ENCODE data around the gene PLEKHG5. TPM values are rescaled to one million over a fixed set of nuclear protein-coding genes. Genes with fewer than 3 reads are reported as not detected.

PLEKHG5 gene
- total RNA-seq, 1 donor from 2014 or later, result 32.4 TPM

DNA sequence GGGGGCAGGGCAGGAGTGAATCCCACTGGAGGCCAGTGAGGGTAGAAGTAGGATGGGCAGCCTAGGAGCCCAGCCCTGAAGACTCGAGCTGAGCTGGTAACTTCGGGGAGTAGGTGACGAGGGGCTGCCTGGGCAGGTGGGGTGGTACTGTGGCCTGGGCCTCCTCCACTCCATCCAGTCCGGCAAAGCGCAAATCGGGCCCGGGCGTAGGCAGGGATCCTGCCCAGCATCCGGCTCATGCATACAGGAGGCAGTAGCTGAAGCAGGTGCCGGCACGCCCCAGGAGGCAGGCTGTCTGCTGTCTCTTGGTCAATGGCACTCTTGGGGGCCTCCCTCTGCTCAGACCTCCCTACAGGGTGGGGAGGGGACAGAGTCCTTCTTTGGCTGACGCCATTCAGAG lies 24.2 kb downstream of the PLEKHG5 start:
- Mint-ChIP-seq H3K27me3 (ENCODE audit: low read depth) (no peaks in the 10 kb centered on the region), H3K9me3 (ENCODE audit: low read depth) (no peaks in the 10 kb centered on the region), H3K27ac (ENCODE audit: unreplicated experiment) (no peak overlapping the region), H3K4me1 (ENCODE audit: low read depth) (no peaks in the 10 kb centered on the region), H3K4me3 (ENCODE audit: unreplicated experiment) (no peak overlapping the region), H3K36me3 (ENCODE audit: low read depth) (peaks cover 24% of the 10 kb centered on the region)
- DNase-seq (ENCODE audit: low spot score), result no peak
- TF ChIP-seq, protein P1, sequence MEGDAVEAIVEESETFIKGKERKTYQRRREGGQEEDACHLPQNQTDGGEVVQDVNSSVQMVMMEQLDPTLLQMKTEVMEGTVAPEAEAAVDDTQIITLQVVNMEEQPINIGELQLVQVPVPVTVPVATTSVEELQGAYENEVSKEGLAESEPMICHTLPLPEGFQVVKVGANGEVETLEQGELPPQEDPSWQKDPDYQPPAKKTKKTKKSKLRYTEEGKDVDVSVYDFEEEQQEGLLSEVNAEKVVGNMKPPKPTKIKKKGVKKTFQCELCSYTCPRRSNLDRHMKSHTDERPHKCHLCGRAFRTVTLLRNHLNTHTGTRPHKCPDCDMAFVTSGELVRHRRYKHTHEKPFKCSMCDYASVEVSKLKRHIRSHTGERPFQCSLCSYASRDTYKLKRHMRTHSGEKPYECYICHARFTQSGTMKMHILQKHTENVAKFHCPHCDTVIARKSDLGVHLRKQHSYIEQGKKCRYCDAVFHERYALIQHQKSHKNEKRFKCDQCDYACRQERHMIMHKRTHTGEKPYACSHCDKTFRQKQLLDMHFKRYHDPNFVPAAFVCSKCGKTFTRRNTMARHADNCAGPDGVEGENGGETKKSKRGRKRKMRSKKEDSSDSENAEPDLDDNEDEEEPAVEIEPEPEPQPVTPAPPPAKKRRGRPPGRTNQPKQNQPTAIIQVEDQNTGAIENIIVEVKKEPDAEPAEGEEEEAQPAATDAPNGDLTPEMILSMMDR (IDR thresholded peaks at IDR 0.05), result no peak

DNA sequence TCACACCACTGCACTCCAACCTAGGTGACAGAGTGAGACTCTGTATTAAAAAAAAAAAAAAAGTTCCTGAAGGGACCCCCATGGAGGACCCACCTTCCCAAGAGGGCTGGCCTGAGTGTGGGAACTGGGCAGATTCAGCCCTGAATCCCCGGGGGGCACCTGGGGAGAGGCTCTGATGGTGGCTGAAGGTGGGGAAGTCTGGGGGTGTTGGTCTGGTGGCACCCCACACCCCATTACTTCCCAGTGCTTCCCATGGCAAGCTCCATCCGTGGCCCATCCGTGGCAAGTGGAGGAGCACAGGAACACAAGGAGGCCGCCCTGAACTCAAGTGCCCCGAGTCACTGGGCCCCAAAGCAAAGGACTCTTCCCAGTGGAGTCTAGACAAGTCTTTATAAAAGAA lies 24.7 kb downstream of the PLEKHG5 start:
- no peaks in the 10 kb centered on the region for H3K27me3 Mint-ChIP-seq (ENCODE audit: low read depth)
- no peak overlapping the region for H3K27ac Mint-ChIP-seq (ENCODE audit: unreplicated experiment)
- no peaks in the 10 kb centered on the region for H3K4me1 Mint-ChIP-seq (ENCODE audit: low read depth)
- H3K36me3 Mint-ChIP-seq (ENCODE audit: low read depth), result peaks cover 28% of the 10 kb centered on the region
- DNase-seq (ENCODE audit: low spot score), result no peak
- no peak overlapping the region for H3K4me3 Mint-ChIP-seq (ENCODE audit: unreplicated experiment)
- TF ChIP-seq, protein P1 (IDR thresholded peaks at IDR 0.05), result no peak
- H3K9me3 Mint-ChIP-seq (ENCODE audit: low read depth), result no peaks in the 10 kb centered on the region

DNA sequence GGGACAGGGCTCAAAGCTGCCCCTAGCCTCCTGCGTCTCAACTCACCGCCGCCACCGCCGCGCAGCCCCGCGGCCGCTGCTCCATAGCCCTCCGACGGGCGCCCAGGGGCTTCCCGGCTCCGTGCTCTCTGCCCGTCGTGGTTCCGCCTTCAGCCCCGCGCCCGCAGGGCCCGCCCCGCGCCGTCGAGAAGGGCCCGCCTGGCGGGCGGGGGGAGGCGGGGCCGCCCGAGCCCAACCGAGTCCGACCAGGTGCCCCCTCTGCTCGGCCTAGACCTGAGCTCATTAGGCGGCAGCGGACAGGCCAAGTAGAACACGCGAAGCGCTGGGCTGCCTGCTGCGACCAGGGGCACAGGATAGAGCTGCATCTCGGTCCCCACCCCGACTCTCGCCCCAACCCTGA lies 25.4 kb downstream of the PLEKHG5 start, which contains the start of gene TNFRSF25:
Gene TNFRSF25 (minus strand): TSS at position 151 of the 400 bp plus-strand sequence. CDS start 66 bp downstream, at position 85.
- no peak within 1 kb of the TSS for H3K4me3 Mint-ChIP-seq (ENCODE audit: unreplicated experiment)
- DNase-seq (ENCODE audit: low spot score), result no peak
- no peaks in the 10 kb centered on the region for H3K27me3 Mint-ChIP-seq (ENCODE audit: low read depth)
- H3K27ac Mint-ChIP-seq (ENCODE audit: unreplicated experiment), result no peak within 1 kb of the TSS
- H3K36me3 Mint-ChIP-seq (ENCODE audit: low read depth), result peaks cover 30% of the 10 kb centered on the region
- TF ChIP-seq, protein P1 (IDR thresholded peaks at IDR 0.05), result no peak
- H3K4me1 Mint-ChIP-seq (ENCODE audit: low read depth), result no peaks in the 10 kb centered on the region
- no peaks in the 10 kb centered on the region for H3K9me3 Mint-ChIP-seq (ENCODE audit: low read depth)

DNA sequence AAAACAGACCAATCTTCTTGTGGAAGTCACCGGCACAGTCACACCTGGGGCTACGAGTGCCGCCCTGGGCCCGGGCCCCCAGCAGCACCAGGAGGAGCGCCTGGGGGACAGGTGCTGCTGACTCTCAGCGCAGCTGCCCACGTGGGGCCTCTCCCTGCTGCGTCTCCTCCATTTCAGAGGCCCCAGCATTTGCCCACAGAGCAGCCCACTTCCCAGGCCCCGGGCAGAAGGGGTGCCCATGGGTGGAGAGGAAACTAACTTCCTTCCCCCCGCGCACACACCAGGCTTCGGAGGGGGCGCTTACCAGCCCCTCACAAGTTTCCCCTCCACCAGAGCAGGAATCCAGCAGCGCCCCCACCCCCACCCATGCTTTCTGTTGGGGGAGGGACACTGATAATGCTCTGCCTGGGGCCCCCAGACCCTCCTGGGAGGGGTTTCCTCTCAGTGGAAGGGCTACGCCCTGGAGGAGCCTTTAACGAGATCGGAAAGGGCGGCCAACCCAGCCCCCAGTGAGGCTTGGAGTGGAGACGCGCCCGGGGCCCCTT lies 25.9 kb downstream of the PLEKHG5 start:
- peaks cover 32% of the 10 kb centered on the region for H3K36me3 Mint-ChIP-seq (ENCODE audit: low read depth)
- TF ChIP-seq, protein P1 (IDR thresholded peaks at IDR 0.05), result no peak
- H3K4me1 Mint-ChIP-seq (ENCODE audit: low read depth), result no peaks in the 10 kb centered on the region
- no peak for DNase-seq (ENCODE audit: low spot score)
- H3K9me3 Mint-ChIP-seq (ENCODE audit: low read depth), result no peaks in the 10 kb centered on the region
- no peaks in the 10 kb centered on the region for H3K27me3 Mint-ChIP-seq (ENCODE audit: low read depth)
- no peak overlapping the region for H3K4me3 Mint-ChIP-seq (ENCODE audit: unreplicated experiment)
- no peak overlapping the region for H3K27ac Mint-ChIP-seq (ENCODE audit: unreplicated experiment)

DNA sequence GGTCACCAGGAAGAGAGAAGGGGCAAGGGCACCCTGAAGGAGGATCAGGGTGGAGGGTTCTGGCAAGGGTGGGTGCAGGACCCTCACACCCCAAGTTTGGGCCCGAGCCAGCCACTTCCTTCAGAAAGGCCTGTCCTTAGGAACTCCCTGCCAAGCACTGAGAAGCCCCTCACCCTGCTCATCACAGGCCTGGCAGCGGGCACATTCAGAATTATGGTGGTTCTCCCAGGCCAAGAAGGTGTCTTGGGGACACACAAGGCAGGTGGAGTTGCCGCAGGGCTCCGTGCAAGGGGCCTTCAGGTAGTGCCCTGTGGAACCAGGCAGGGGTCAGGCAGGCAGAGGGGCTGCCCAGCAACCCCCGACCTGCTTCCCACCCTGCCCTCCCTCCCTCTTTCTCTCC lies 26.6 kb downstream of the PLEKHG5 start:
- Mint-ChIP-seq H3K27me3 (ENCODE audit: low read depth) (no peaks in the 10 kb centered on the region), H3K4me1 (ENCODE audit: low read depth) (no peaks in the 10 kb centered on the region), H3K9me3 (ENCODE audit: low read depth) (no peaks in the 10 kb centered on the region), H3K36me3 (ENCODE audit: low read depth) (peaks cover 28% of the 10 kb centered on the region), H3K27ac (ENCODE audit: unreplicated experiment) (no peak overlapping the region), H3K4me3 (ENCODE audit: unreplicated experiment) (no peak overlapping the region)
- TF ChIP-seq, protein P1 (IDR thresholded peaks at IDR 0.05), result no peak
- no peak for DNase-seq (ENCODE audit: low spot score)

All from chondrocyte (in vitro differentiated cells).